Esophagus squamous epithelium (tissue), 4 donors: ENCODE measurements around the gene RASGRF1.

Experiments used
- CTCF ChIP-seq, 6 experiments: fragments of 450-650 bp in 4 of 6; fragments of 200-600 bp in 2 of 6; sonication (generic) in 2 of 6; IDR thresholded peaks; one replicate each; pipeline ENCODE4 v1.5.1; 2016 to 2019; ENCODE audit warnings: antibody characterized with exemption in 6 of 6, mild to moderate bottlenecking in 4 of 6, moderate library complexity in 4 of 6
- POLR2A ChIP-seq, 4 donors: fragments of 450-650 bp; IDR thresholded peaks; one replicate each; pipeline ENCODE4 v1.6.1; 2017; ENCODE audit warnings: antibody characterized with exemption in 4 of 4, mild to moderate bottlenecking in 4 of 4, moderate library complexity in 3 of 4

- TF ChIP-seq CTCF (IDR thresholded peaks at IDR 0.05), result no peak
- no peak for TF ChIP-seq POLR2A (IDR thresholded peaks at IDR 0.05)
Observed at GRCh38 chr15:78944202-78944625, 146.4 kb downstream of the RASGRF1 start.
